ENCODE data around the gene SPRR5. TPM values are rescaled to one million over a fixed set of nuclear protein-coding genes. Genes with fewer than 3 reads are reported as not detected.

The SPRR5 gene
- total RNA-seq, 1 donor, result not detected

DNA sequence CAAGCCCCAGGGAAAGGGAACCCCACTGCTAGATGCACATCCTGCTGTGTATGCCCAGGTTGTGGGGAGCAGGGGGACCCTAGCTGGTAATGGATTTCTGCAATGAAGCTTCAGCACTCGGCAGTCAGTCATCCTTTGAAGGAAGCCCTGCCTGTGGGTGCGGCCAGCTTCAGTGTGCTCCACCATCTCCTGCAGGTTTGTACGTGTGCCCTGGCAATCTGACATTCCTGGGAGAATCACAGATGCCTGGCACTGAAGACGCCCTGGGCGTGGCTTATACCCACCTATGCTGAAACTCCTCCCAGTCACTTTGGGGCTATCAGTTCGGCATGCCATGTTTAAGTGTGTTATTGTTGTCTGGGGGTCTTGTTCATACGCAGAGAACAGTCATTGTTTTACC lies 6.8 kb downstream of the SPRR5 start:
- H3K4me1 ChIP-seq (ENCODE audit: insufficient read depth, low read length), result no peaks in the 10 kb centered on the region
- H4K20me1 ChIP-seq (ENCODE audit: insufficient read depth, low read length), result no peaks in the 10 kb centered on the region
- H3K27me3 ChIP-seq (ENCODE audit: insufficient read depth, low read length), result no peaks in the 10 kb centered on the region
- no peak overlapping the region for H3K4me3 ChIP-seq (ENCODE audit: insufficient read depth, low read length)
- H3K9me3 ChIP-seq (ENCODE audit: low read depth, low read length), result no peaks in the 10 kb centered on the region
- no peak overlapping the region for H2AFZ ChIP-seq (ENCODE audit: low read length)
- H3K4me2 ChIP-seq (ENCODE audit: insufficient read depth, low read length), result no peak overlapping the region
- H3K36me3 ChIP-seq (ENCODE audit: insufficient read depth, low read length), result no peaks in the 10 kb centered on the region
- H3K27ac ChIP-seq (ENCODE audit: low read depth, low read length), result no peak overlapping the region
- H3K79me2 ChIP-seq (ENCODE audit: insufficient read depth, low read length), result no peaks in the 10 kb centered on the region
- no peak for TF ChIP-seq CTCF (IDR thresholded peaks at IDR 0.05; ENCODE audit: extremely low read depth, low read depth, low read length)
- DNase-seq (ENCODE audit: insufficient read length, low spot score, missing footprints), result no peak

DNA sequence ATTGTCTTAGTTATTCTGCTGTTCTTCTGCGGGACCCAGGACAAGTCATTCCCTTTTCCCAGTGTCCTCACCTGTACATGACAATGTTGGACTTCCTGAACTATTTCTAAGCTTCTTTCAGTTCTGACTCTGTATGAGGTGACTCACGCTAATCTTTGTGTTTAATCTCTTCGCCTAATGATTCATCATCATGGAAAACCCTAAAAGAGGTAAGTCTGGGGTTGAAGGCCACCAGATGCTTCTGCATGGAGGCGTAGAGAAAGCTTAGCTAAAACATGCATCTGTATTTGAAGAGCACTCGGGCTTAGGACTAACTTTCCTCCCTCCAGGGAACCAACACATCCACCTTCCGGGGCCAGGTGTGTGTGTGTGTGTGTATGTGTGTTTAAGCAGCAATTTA lies 7.4 kb downstream of the SPRR5 start:
- DNase-seq (ENCODE audit: insufficient read length, low spot score, missing footprints), result no peak
- Histone ChIP-seq H3K27ac (ENCODE audit: low read depth, low read length) (no peak overlapping the region), H3K27me3 (ENCODE audit: insufficient read depth, low read length) (no peaks in the 10 kb centered on the region), H3K36me3 (ENCODE audit: insufficient read depth, low read length) (no peaks in the 10 kb centered on the region), H3K4me3 (ENCODE audit: insufficient read depth, low read length) (no peak overlapping the region), H4K20me1 (ENCODE audit: insufficient read depth, low read length) (no peaks in the 10 kb centered on the region), H3K4me2 (ENCODE audit: insufficient read depth, low read length) (no peak overlapping the region), H2AFZ (ENCODE audit: low read length) (no peak overlapping the region), H3K9me3 (ENCODE audit: low read depth, low read length) (no peaks in the 10 kb centered on the region), H3K79me2 (ENCODE audit: insufficient read depth, low read length) (no peaks in the 10 kb centered on the region), H3K4me1 (ENCODE audit: insufficient read depth, low read length) (no peaks in the 10 kb centered on the region)
- no peak for TF ChIP-seq CTCF (IDR thresholded peaks at IDR 0.05; ENCODE audit: extremely low read depth, low read depth, low read length)

GRCh38 chr1:152957561-152957960 lies 10.6 kb downstream of the SPRR5 start:
- H3K27me3 ChIP-seq (ENCODE audit: insufficient read depth, low read length), result no peaks in the 10 kb centered on the region
- H3K9me3 ChIP-seq (ENCODE audit: low read depth, low read length), result no peaks in the 10 kb centered on the region
- H2AFZ ChIP-seq (ENCODE audit: low read length), result no peak overlapping the region
- no peaks in the 10 kb centered on the region for H3K36me3 ChIP-seq (ENCODE audit: insufficient read depth, low read length)
- H3K4me3 ChIP-seq (ENCODE audit: insufficient read depth, low read length), result no peak overlapping the region
- H3K79me2 ChIP-seq (ENCODE audit: insufficient read depth, low read length), result no peaks in the 10 kb centered on the region
- no peak overlapping the region for H3K4me2 ChIP-seq (ENCODE audit: insufficient read depth, low read length)
- DNase-seq (ENCODE audit: insufficient read length, low spot score, missing footprints), result no peak
- no peak overlapping the region for H3K27ac ChIP-seq (ENCODE audit: low read depth, low read length)
- no peaks in the 10 kb centered on the region for H3K4me1 ChIP-seq (ENCODE audit: insufficient read depth, low read length)
- no peak for TF ChIP-seq CTCF (IDR thresholded peaks at IDR 0.05; ENCODE audit: extremely low read depth, low read depth, low read length)
- no peaks in the 10 kb centered on the region for H4K20me1 ChIP-seq (ENCODE audit: insufficient read depth, low read length)

GRCh38 chr1:152959273-152959672 lies 12.3 kb downstream of the SPRR5 start:
- no peaks in the 10 kb centered on the region for H3K4me1 ChIP-seq (ENCODE audit: insufficient read depth, low read length)
- no peaks in the 10 kb centered on the region for H3K79me2 ChIP-seq (ENCODE audit: insufficient read depth, low read length)
- H3K4me2 ChIP-seq (ENCODE audit: insufficient read depth, low read length), result no peak overlapping the region
- no peaks in the 10 kb centered on the region for H3K27me3 ChIP-seq (ENCODE audit: insufficient read depth, low read length)
- H3K36me3 ChIP-seq (ENCODE audit: insufficient read depth, low read length), result no peaks in the 10 kb centered on the region
- H3K9me3 ChIP-seq (ENCODE audit: low read depth, low read length), result no peaks in the 10 kb centered on the region
- no peaks in the 10 kb centered on the region for H4K20me1 ChIP-seq (ENCODE audit: insufficient read depth, low read length)
- H3K27ac ChIP-seq (ENCODE audit: low read depth, low read length), result no peak overlapping the region
- H3K4me3 ChIP-seq (ENCODE audit: insufficient read depth, low read length), result no peak overlapping the region
- no peak for TF ChIP-seq CTCF (IDR thresholded peaks at IDR 0.05; ENCODE audit: extremely low read depth, low read depth, low read length)
- no peak overlapping the region for H2AFZ ChIP-seq (ENCODE audit: low read length)
- DNase-seq (ENCODE audit: insufficient read length, low spot score, missing footprints), result no peak

All from osteoblast (primary cell).